HepG2 (cell line): Measurements from ENCODE around the gene ALCAM. TPM values are rescaled to one million over a fixed set of nuclear protein-coding genes. Genes with fewer than 3 reads are reported as not detected.
A peak's percentile ranks its signal among the peaks of the same experiment; 100 is the strongest.

Experiments
- ADNP ChIP-seq: sonication (generic); formaldehyde crosslinking; IDR thresholded peaks from 2 replicates; pipeline ENCODE4 v1.4.0; 2020; ENCODE audit warnings: missing genetic modification reagents
- ATF1 ChIP-seq: IDR thresholded peaks from 2 replicates; pipeline ENCODE4 v1.6.1; 2016; ENCODE audit warnings: mild to moderate bottlenecking, control low read depth
- HDAC2 ChIP-seq: sonication (generic); formaldehyde crosslinking; IDR thresholded peaks from 2 replicates; pipeline ENCODE4 v1.4.0; 2020; ENCODE audit warnings: missing genetic modification reagents
- IRX3 ChIP-seq: sonication (generic); formaldehyde crosslinking; IDR thresholded peaks from 2 replicates; pipeline ENCODE4 v1.8.1; 2023; ENCODE audit warnings: mild to moderate bottlenecking, low read depth, missing genetic modification reagents, borderline replicate concordance
- KDM4B ChIP-seq: sonication (generic); formaldehyde crosslinking; IDR thresholded peaks from 2 replicates; pipeline ENCODE4 v1.4.0; 2020; ENCODE audit warnings: missing genetic modification reagents
- MEIS2 ChIP-seq: sonication (generic); formaldehyde crosslinking; IDR thresholded peaks from 2 replicates; pipeline ENCODE4 v1.9.0; 2021; ENCODE audit warnings: mild to moderate bottlenecking, missing genetic modification reagents
- MXI1 ChIP-seq: IDR thresholded peaks from 3 replicates; pipeline ENCODE4 v1.6.1; 2012; ENCODE audit warnings: low read depth, low read length, inconsistent platforms, borderline replicate concordance
- NFYB ChIP-seq: sonication (generic); formaldehyde crosslinking; IDR thresholded peaks from 2 replicates; pipeline ENCODE4 v1.4.0; 2020; ENCODE audit warnings: missing genetic modification reagents
- PPARG ChIP-seq: conservative IDR thresholded peaks from 2 replicates; pipeline ENCODE4 v1.6.1; 2016; ENCODE audit warnings: missing biosample characterization, missing genetic modification reagents
- RBAK ChIP-seq: sonication (generic); formaldehyde crosslinking; IDR thresholded peaks from 2 replicates; pipeline ENCODE4 v1.5.1; 2020; ENCODE audit warnings: mild to moderate bottlenecking, missing genetic modification reagents
- SKI ChIP-seq: fragments of 450-650 bp; IDR thresholded peaks from one replicate; pipeline ENCODE4 v1.6.1; 2018; ENCODE audit warnings: mild to moderate bottlenecking; ENCODE audit not compliant: partially characterized antibody
- SMAD3 ChIP-seq: sonication (generic); formaldehyde crosslinking; IDR thresholded peaks from 2 replicates; pipeline ENCODE4 v1.4.0; 2020; ENCODE audit warnings: missing genetic modification reagents
- SNAPC2 ChIP-seq: sonication (generic); formaldehyde crosslinking; IDR thresholded peaks from 2 replicates; pipeline ENCODE4 v1.8.1; 2022; ENCODE audit warnings: mild to moderate bottlenecking, missing genetic modification reagents
- TAF1 ChIP-seq: sonication (generic); formaldehyde crosslinking; IDR thresholded peaks from 2 replicates; pipeline ENCODE4 v1.4.0; 2020; ENCODE audit warnings: missing genetic modification reagents
- TCF7 ChIP-seq: sonication (generic); IDR thresholded peaks from 2 replicates; pipeline ENCODE4 v1.6.1; 2016; ENCODE audit warnings: antibody characterized with exemption, low read depth
- ZC3H4 ChIP-seq: sonication (generic); formaldehyde crosslinking; IDR thresholded peaks from 2 replicates; pipeline ENCODE4 v1.4.0; 2020; ENCODE audit warnings: missing genetic modification reagents, borderline replicate concordance
- ZNF225 ChIP-seq: sonication (generic); formaldehyde crosslinking; IDR thresholded peaks from 2 replicates; pipeline ENCODE4 v1.4.0; 2020; ENCODE audit warnings: mild to moderate bottlenecking, missing genetic modification reagents
- ZNF543 ChIP-seq: sonication (generic); formaldehyde crosslinking; IDR thresholded peaks from 2 replicates; pipeline ENCODE4 v1.4.0; 2020; ENCODE audit warnings: mild to moderate bottlenecking, missing genetic modification reagents
- ZNF550 ChIP-seq: sonication (generic); formaldehyde crosslinking; IDR thresholded peaks from 2 replicates; pipeline ENCODE4 v1.4.0; 2020; ENCODE audit warnings: mild to moderate bottlenecking, missing genetic modification reagents, borderline replicate concordance
- ZNF558 ChIP-seq: sonication (generic); formaldehyde crosslinking; IDR thresholded peaks from 2 replicates; pipeline ENCODE4 v1.9.0; 2022; ENCODE audit warnings: mild to moderate bottlenecking, missing genetic modification reagents, borderline replicate concordance
- ZNF570 ChIP-seq: sonication (generic); formaldehyde crosslinking; IDR thresholded peaks from 2 replicates; pipeline ENCODE4 v1.4.0; 2020; ENCODE audit warnings: mild to moderate bottlenecking, missing genetic modification reagents, borderline replicate concordance
- ZNF572 ChIP-seq: sonication (generic); formaldehyde crosslinking; IDR thresholded peaks from 2 replicates; pipeline ENCODE4 v1.5.1; 2020; ENCODE audit warnings: mild to moderate bottlenecking, missing genetic modification reagents
- ZNF644 ChIP-seq: IDR thresholded peaks from 2 replicates; pipeline ENCODE4 v1.6.1; 2016; ENCODE audit warnings: low read depth
- ZNF841 ChIP-seq: sonication (generic); formaldehyde crosslinking; IDR thresholded peaks from 2 replicates; pipeline ENCODE4 v1.8.1; 2023; ENCODE audit warnings: missing genetic modification reagents, borderline replicate concordance
- polyA plus RNA-seq, 8 experiments: library from polyadenylated mRNA; depleted of rRNA in 3 of 8; stranded (reverse) in 7 of 8; unstranded in 1 of 8; fragments of >200 nt; fragmentation: Illumina TruSeq in 4 of 8; extraction: Trizol in 4 of 8; gene quantifications; 2 replicates each; pipeline versions ENCODE4 v1.2.1 to v1.2.3, GENCODE V29; 2011 to 2016; ENCODE audit warnings: low read depth in 4 of 8, missing spikeins in 1 of 8, mixed read lengths in 1 of 8; ENCODE audit not compliant: insufficient read depth in 1 of 8
- total RNA-seq, 5 experiments: library from RNA; depleted of rRNA; stranded (reverse); fragments of >200 nt; fragmentation: Illumina TruSeq; extraction: Trizol; gene quantifications; 2 replicates each; pipeline ENCODE4 v1.2.3, GENCODE V29; 2016; ENCODE audit warnings: low read depth in 1 of 5
- TF ChIP-seq, protein P1 (sequence below): sonication (generic); formaldehyde crosslinking; IDR thresholded peaks from 2 replicates; pipeline ENCODE4 v1.4.0; 2020; ENCODE audit warnings: missing genetic modification reagents; ENCODE audit errors: not compliant biosample characterization
- TF ChIP-seq, protein P2 (sequence below): sonication (generic); formaldehyde crosslinking; IDR thresholded peaks from 2 replicates; pipeline ENCODE4 v1.8.1; 2023; ENCODE audit warnings: mild to moderate bottlenecking, missing genetic modification reagents
- TF ChIP-seq, protein P3 (sequence below): sonication (generic); formaldehyde crosslinking; conservative IDR thresholded peaks from 2 replicates; pipeline ENCODE4 v1.4.0; 2020; ENCODE audit warnings: missing genetic modification reagents
- TF ChIP-seq, protein P4 (sequence below): sonication (generic); formaldehyde crosslinking; IDR thresholded peaks from 2 replicates; pipeline ENCODE4 v1.4.0; 2020; ENCODE audit warnings: mild to moderate bottlenecking, missing genetic modification reagents

ALCAM gene
- total and polyA plus RNA-seq, 2 of the 13 experiments (the other 11 are each of a cell fraction or from before 2014, with no cell fraction given) = 26.0 to 33.1 TPM

DNA sequence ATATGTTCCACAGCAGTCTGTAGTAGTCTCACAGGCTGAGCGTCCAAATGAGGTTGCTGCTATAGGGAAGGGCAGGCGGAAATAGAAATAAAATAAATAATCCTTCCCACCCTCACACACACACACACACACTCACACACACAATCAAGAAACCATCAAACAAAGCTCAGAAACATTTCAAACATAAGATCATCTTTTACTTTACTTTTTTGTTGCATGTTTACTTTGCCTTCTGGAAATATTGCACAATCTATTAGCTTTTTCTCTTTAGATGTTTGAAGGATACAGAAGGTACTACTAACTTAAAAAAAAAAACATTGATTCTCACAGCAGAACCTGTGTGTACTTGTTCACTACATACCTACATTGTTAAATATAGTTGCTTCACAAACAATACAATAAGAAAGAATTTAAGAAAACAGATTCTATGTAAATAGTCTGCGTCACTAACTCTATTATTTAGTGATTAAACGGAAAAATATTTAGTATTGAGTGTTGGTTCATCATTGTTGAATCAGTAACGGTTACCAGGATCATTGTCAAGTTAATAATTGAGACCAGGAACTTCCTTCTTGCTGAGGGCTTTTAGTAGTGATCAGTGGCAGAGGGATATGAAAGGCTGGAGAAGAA is 20.5 kb downstream of the ALCAM start (continued):
- TF ChIP-seq ZNF225 (CRISPR knock-in tag) (no peak), ATF1 (CRISPR knock-in tag) (peak; percentile 86), KDM4B (CRISPR knock-in tag) (no peak), SKI (peak; percentile 67), ZNF570 (CRISPR knock-in tag) (no peak), MEIS2 (CRISPR knock-in tag) (no peak), ZNF550 (CRISPR knock-in tag) (no peak), HDAC2 (peak; percentile 92), TCF7 (peak; percentile 93), ZNF841 (CRISPR knock-in tag) (0 out of 2 replicates have a peak, but pooled peaks have one; percentile 50), PPARG (CRISPR knock-in tag) (0 out of 2 replicates have a peak, but pooled peaks have one; percentile 2), ZC3H4 (CRISPR knock-in tag) (no peak), ZNF644 (CRISPR knock-in tag) (no peak), ZNF558 (CRISPR knock-in tag) (no peak), NFYB (no peak), ZNF543 (CRISPR knock-in tag) (no peak), MXI1 (no peak; the same call in 2 of the 3 replicates), SMAD3 (CRISPR knock-in tag) (peak; percentile 92), SNAPC2 (CRISPR knock-in tag) (peak; percentile 45; the same call in 1 of the 2 replicates), TAF1 (CRISPR knock-in tag) (no peak), ZNF572 (no peak), IRX3 (no peak), ADNP (CRISPR knock-in tag) (no peak), RBAK (CRISPR knock-in tag) (no peak; the same call in 1 of the 2 replicates)
- TF ChIP-seq, protein P1, sequence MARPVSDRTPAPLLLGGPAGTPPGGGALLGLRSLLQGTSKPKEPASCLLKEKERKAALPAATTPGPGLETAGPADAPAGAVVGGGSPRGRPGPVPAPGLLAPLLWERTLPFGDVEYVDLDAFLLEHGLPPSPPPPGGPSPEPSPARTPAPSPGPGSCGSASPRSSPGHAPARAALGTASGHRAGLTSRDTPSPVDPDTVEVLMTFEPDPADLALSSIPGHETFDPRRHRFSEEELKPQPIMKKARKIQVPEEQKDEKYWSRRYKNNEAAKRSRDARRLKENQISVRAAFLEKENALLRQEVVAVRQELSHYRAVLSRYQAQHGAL (CRISPR knock-in tag) = no peak
- TF ChIP-seq, protein P2, sequence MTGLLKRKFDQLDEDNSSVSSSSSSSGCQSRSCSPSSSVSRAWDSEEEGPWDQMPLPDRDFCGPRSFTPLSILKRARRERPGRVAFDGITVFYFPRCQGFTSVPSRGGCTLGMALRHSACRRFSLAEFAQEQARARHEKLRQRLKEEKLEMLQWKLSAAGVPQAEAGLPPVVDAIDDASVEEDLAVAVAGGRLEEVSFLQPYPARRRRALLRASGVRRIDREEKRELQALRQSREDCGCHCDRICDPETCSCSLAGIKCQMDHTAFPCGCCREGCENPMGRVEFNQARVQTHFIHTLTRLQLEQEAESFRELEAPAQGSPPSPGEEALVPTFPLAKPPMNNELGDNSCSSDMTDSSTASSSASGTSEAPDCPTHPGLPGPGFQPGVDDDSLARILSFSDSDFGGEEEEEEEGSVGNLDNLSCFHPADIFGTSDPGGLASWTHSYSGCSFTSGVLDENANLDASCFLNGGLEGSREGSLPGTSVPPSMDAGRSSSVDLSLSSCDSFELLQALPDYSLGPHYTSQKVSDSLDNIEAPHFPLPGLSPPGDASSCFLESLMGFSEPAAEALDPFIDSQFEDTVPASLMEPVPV (CRISPR knock-in tag) = no peak
- TF ChIP-seq, protein P3, sequence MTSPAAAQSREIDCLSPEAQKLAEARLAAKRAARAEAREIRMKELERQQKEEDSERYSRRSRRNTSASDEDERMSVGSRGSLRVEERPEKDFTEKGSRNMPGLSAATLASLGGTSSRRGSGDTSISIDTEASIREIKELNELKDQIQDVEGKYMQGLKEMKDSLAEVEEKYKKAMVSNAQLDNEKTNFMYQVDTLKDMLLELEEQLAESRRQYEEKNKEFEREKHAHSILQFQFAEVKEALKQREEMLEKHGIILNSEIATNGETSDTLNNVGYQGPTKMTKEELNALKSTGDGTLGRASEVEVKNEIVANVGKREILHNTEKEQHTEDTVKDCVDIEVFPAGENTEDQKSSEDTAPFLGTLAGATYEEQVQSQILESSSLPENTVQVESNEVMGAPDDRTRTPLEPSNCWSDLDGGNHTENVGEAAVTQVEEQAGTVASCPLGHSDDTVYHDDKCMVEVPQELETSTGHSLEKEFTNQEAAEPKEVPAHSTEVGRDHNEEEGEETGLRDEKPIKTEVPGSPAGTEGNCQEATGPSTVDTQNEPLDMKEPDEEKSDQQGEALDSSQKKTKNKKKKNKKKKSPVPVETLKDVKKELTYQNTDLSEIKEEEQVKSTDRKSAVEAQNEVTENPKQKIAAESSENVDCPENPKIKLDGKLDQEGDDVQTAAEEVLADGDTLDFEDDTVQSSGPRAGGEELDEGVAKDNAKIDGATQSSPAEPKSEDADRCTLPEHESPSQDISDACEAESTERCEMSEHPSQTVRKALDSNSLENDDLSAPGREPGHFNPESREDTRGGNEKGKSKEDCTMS (CRISPR knock-in tag) = no peak
- TF ChIP-seq, protein P4, sequence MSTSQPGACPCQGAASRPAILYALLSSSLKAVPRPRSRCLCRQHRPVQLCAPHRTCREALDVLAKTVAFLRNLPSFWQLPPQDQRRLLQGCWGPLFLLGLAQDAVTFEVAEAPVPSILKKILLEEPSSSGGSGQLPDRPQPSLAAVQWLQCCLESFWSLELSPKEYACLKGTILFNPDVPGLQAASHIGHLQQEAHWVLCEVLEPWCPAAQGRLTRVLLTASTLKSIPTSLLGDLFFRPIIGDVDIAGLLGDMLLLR (CRISPR knock-in tag) = no peak
